Cortex of kidney (tissue), 1 donor: ENCODE results near the gene FUT7.

Experiments used
- DNase-seq: peaks from one replicate; lab custom pipeline; 2025; lab: John Stamatoyannopoulos, UW

Gene FUT7

DNA sequence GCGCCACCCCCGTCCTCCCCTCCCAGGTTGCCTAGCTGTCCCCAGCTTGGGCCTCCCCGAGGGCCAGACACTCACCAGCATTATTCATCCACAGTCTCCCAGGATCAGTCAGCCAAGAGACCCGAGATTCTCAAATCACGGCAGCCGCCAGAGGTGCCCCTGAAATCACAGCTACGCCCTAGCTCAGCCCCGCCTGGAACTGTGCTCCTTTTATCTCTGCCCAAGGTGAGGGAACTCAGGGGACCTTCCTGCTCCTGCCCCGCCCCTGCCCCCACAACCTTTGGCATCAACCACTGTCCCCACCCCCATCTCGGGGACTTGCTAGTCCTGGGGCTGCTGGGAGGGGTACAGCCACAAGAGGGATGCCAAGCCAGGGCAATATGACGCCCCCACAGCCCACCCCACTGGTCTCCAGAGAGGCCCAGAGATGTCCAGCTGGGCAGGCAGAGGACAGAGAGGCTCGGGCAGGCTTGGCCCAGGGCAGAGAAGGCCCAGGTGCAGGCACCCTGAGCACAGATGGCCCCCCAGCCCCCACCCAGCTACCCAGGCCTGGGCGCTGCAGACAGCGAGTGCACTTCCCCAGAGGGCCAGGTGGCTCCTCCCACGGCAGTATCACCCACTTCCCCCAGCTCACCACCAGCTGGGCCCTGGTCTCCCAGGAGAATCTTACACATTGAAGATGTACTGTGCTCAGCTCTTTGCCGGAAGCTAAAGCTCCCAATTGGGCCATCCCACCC is at the start of gene FUT7:
TSS of gene FUT7 (minus strand) at position 185 of the 737 bp plus-strand sequence. CDS start at position 88, 97 bp downstream.
- DNase-seq: no peak

GRCh38 chr9:137080260-137081122 is 48.6 kb upstream of the FUT7 start:
- no peak for DNase-seq

DNA sequence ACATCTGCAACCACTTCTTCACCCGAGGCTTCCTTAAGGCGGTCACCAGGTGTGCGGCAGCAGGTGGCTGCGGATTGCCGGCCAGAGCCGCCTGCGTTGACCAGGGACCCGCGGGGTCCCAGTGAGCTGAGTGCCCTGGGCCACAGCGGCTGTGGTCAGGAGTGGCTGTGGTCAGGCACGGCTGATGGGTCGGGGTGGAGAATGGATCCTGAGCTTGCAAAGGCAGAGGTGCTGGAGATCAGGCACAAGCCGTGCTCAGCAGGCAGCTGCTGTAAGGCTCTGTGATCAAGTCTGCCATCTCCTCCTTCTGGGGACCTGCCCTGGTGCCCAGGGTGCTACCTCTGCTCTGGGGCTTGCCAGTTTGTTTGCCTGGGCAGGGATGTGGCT is 47.5 kb upstream of the FUT7 start:
- no peak for DNase-seq

DNA sequence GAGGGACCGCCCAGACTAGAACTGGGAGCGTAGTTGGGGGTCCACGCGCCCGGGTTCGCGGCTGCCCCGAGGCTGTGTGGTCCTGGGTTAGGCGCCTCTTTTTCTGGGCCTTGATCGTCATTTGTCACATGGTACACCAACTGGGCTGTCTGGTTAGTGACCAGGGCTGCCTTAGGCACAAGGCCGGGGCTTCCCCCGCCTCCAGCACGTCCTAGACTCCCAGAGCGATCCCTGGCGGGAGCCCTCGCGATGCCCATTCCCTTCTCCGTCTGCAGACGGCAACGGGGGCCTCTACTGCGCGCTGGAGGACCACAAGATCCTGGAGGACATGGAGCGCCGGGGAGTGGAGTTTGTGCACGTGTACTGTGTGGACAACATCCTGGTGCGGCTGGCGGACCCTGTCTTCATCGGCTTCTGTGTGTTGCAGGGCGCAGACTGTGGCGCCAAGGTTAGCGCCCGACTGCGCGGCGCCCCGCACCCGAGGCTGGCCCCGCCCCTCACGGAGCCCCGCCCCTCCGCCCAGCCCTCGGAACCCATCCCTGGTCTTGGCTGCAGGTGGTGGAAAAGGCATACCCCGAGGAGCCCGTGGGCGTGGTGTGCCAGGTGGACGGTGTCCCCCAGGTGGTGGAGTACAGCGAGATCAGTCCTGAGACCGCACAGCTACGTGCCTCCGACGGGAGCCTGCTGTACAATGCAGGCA is 47.0 kb upstream of the FUT7 start:
- DNase-seq: no peak

DNA sequence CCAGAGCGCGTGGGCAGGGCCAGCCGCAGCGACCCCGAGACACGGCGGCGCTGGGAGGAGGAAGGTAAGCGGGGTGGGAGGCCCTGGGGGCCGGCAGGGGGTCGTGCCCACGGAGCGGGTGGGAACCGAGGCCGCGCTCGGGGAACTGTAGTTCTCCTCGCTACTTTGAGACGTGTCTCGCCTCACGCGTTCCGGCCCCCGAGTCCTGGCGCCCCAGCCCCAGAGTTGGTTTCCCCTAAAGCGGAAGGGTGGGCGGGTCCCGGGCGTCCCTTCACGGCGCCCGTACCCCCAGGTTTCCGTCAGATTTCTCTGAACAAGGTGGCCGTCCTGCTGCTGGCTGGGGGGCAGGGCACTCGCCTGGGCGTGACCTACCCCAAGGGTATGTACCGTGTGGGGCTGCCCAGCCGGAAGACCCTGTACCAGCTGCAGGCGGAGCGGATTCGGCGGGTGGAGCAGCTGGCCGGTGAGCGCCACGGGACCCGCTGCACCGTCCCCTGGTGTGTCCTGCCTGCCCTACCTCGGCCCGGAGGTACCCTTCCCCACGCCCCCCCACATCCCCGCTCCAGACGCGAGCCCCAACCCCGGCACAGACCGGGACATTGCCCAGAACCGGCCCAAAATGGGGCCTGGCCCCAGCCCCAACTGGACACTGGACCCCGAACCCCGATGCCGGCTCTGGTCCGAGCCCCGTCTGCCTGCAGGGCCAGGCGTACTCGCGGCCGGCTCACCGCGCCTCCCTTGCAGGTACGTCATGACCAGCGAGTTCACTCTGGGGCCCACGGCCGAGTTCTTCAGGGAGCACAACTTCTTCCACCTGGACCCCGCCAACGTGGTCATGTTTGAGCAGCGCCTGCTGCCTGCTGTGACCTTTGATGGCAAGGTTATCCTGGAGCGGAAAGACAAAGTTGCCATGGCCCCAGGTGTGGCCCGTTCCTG is 46.1 kb upstream of the FUT7 start:
- DNase-seq: no peak

- DNase-seq: no peak
Observed at GRCh38 chr9:137077010-137077747, 45.3 kb upstream of the FUT7 start, which contains the start of gene UAP1L1. Gene UAP1L1, plus strand, starts transcription at chr9:137077517. Its CDS starts 16 bp downstream, at chr9:137077533.

- DNase-seq: no peak
Observed at GRCh38 chr9:137076636-137077009, 44.7 kb upstream of the FUT7 start.

DNA sequence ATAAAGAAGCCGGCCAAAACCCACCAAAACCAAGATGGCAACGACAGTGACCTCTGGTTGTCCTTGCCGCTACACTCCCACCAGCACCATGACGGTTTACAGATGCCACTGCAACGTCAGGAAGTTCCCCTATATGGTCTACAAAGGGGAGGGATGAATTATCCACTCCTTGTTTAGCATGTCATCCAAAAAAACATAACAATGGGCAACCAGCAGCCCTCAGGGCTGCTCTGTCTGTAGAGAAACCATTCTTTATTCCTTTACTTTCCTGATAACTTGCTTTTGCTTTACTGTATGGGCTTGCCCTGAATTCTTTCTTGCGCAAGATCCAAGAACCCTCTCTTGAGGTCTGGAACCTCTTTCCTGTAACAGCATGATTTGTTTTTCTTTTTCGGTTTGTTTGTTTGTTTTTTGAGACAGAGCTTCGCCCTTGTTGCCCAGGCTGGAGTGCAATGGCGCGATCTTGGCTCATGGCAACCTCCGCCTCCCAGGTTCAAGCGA is 43.4 kb upstream of the FUT7 start:
- no peak for DNase-seq

DNA sequence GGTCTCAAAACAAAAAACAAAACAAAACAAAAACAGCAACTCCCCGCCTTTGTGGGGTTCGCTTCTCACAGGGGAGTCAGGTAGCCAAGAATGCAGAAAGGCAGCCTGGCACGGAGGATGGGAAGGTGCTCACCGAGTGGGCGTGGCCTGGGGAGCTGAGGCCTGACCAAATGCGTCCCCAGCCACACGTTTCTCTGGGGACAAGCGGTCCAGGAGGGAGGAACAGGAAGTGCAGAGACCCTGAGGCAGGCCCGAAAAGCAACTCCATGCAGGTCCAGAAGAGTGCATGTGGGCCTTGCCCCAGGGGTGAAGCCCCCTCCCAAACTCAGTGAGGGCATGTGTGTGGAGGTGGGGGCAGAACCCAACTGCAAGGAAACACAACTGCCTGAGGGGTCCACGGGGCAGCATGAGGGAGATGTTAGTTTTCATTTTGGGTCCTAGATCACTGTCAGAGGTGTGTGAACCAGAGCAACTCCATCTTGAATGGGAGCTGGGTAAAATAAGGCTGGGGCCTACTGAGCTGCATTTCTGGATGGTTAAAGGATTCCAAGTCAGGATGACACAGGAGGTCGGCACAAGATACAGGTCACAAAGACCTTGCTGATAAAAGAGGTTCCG is 42.9 kb upstream of the FUT7 start:
- DNase-seq: no peak

DNA sequence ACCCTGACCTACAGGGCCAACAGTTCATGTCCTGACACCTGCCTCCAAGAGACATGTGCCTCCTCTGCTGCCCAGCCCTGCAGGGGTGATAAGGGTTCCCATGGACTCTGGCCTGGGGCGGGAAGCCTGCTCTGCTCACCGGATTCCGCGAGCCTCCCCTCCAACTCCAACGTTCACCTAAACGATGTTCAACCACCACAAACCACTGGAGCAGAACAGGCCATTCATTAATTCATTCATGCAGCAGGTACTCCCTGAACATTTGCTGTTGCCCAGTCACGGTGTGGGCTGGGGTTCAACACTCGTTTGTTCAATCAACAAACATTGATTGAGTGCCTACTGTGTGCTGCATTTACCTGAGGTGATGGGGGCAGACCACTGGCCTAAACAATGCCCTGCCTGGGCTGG is 42.1 kb upstream of the FUT7 start:
- DNase-seq: no peak

DNA sequence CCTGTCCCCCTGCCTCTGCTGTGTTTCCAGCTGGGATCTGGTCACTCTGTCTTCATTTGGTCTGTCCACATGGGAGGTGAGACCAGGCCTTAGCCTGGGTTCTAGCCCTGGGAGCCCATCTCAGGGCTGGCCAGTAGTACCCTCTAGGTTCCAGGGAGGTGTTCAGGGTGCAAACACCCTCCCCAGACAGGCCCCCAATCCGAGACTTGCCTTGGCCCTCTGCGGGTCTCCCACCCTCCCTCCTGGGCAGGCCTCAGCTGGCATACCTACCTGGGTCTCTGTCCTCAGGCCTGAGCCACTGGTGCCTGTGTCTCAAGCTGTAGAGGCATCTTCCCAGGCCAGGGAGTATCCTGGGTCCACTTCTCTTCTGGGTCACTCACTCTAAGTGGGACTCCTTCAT is 39.4 kb upstream of the FUT7 start:
- no peak for DNase-seq

- no peak for DNase-seq
Observed at GRCh38 chr9:137070906-137071275, 39.0 kb upstream of the FUT7 start.

DNA sequence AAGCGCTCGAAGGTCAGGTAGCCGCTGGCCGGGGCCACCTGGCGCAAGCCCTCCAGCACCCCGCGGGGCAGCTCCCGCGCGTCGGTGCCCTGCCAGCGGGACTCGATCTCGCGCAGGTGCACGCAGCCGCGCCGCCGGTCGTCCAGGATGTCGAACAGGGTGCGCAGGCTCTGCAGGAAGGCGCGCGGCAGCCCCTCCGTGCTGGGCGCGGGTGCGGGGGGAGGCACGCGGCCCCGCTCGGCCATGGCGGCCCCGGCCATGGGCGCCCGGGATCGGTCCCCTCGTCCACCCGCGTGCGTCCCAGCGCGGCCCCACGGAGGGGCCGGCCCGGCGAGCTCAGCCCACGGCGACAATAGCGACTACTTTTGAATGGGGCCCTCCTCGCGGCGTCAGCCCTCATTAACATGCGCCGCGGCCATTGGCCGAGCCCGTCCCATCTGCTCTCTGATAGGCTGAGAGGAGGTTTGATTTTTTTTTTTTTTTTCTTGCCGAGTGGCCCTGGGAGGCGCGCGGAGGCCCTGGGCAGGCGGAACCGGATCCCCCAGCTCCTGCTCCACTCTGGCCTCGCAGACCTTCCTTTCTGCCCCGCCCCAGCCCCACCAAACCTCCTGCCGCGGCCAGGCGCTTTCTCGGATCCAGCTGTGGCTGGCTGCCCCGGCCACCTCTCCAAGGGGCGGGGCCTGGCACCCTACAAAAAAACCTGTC is 38.5 kb upstream of the FUT7 start, which contains the start of gene SAPCD2:
TSS of gene SAPCD2 (minus strand) at position 357 of the 705 bp plus-strand sequence. CDS start at position 260, 97 bp downstream.
- DNase-seq: no peak

DNA sequence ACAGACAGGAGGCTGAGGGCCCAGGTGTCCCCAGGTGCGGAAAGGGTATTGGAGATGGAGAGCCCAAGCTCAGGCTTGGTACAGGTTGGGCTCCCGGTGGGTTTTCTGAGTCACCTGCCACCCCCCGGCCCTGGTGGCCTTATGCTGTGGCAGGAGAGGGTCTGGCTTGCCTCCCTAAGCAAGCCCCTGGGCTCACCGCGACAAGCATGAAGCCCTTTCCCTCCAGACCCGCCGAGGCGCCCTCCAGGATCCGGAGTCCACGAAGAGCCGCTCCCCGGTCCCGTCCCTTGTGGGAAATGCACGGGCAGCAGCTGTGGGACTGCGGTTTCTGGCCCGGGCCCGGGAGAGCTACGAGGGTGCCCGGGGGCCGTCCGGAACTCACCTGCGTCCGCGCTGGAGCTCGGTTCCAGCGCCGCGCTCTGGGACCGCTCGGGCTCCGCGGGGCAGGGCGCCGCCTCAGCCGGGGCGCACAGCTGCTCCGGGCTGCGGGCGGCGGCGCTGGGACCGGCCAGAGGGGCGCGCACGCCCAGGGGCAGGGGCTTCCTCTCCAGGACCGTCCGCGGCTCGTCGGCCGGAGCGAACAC is 37.7 kb upstream of the FUT7 start:
- no peak for DNase-seq

DNA sequence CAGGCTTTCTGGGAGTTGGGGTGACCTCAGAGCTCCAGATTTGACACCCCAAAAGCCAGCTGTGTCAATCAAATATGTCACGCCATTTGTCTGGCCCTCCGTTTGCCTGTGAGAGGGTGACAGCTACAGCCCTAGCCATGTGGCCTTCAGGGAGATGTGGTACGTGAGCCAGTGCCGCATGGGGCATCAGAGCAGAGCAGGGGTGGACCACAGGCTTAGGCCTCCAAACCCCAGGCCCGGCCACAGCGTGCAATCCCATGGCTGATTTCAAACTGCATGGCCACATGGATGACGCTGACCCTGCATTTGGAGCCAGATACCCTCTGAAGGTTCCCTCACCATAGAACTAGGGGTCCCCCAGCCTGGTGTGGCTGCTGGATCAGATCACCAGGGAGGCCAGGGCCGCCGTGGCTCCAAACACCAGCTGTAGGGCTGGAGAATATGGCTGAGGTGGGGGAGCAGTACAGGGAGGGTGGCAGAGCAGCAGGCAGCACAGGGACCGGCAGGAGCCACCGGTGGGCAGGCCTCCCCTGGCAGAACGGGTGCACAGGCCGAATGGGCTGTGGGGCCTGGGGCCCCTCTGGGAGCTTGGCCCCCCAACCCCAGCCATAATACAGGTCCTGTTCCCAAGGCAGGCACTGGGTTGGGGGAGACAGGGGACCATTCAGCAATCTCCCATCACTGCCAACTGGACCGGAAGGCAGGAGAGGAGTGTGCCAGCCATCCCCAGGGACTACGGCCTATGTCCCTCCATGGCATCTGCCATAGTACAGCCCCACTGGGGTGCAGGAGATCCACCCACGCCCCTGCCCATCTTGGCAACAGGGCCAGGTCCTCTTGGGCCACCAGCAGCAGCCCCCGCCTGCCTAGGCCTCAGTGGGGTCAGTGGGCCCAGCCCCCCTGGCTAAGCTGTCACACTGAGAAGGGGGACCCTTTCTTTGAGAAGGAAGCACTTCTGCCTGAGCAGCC is 36.9 kb upstream of the FUT7 start:
- no peak for DNase-seq

DNA sequence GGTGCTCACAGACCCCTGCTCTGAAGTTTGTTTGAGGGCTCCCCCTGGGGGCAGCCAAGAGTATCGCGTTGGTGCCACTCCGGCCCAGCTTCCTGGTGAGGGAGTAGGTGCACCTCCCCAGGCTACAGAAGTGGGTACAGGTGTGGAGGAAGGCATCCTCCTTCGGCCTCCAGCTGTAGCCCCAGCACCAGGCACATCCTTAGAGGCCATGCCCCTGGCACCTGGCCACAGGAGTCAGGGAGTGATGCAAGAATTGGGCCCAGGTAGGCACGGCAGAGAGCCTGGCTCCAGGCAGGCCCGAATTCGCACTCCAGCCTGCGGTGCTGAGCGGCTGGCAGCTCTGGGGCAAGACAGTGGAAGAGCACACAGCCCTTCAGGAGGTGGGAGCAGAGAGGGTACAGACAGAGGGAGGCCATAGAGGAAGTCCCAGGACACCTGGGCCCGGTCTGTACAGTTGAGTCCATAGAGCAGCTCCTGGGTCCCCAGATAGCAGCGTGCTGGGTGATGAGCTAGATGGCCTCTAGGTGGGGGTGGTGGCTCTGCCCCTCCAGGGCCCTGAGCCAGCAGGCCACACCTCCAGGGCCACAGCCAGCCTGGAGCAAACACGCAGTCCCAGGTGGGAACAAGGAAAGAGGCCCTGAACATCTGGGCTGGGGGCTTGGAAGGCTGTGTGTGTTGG is 36.1 kb upstream of the FUT7 start:
- no peak for DNase-seq
